SU-DHL-6 (cell line): ENCODE results near the gene ZNF581.

ENCODE experiments used
- H2AFZ ChIP-seq: fragments of 200-600 bp; sonication (generic); 2 replicates; pipeline ENCODE4 v1.6.1; 2014; ENCODE audit warnings: low read depth, mild to moderate bottlenecking, moderate library complexity, mixed read lengths, antibody characterized with exemption, low read length; ENCODE audit not compliant: severe bottlenecking
- H3F3A ChIP-seq: fragments of 200-600 bp; shearing (Covaris generic); 2 replicates; pipeline ENCODE4 v1.6.0; 2016; ENCODE audit warnings: antibody characterized with exemption, mild to moderate bottlenecking; ENCODE audit not compliant: insufficient read depth
- H3K27ac ChIP-seq: fragments of 200-600 bp; sonication (generic); 2 replicates; pipeline ENCODE4 v1.5.1; 2016; ENCODE audit warnings: low read depth, mild to moderate bottlenecking, low read length, moderate library complexity, mixed read lengths
- H3K27me3 ChIP-seq: fragments of 200-600 bp; sonication (generic), shearing (Covaris generic); 2 replicates; pipeline ENCODE4 v1.6.0; 2014; ENCODE audit warnings: mild to moderate bottlenecking, low read length
- H3K36me3 ChIP-seq: fragments of 200-600 bp; sonication (generic); 2 replicates; pipeline ENCODE4 v1.6.1; 2014; ENCODE audit warnings: mild to moderate bottlenecking, low read length, mixed read lengths
- H3K4me2 ChIP-seq: fragments of 300-600, 200-600 bp; shearing (Covaris generic), sonication (generic); 2 replicates; pipeline ENCODE4 v1.6.0; 2014; ENCODE audit warnings: low read length, low read depth, mild to moderate bottlenecking; ENCODE audit not compliant: poor library complexity, severe bottlenecking
- H3K4me3 ChIP-seq: fragments of 200-600 bp; sonication (generic); 2 replicates; pipeline ENCODE4 v1.5.1; 2014; ENCODE audit warnings: antibody characterized with exemption, low read length, mild to moderate bottlenecking, mixed read lengths; ENCODE audit not compliant: insufficient read depth, poor library complexity, severe bottlenecking
- H3K79me2 ChIP-seq: fragments of 200-600 bp; sonication (generic); 2 replicates; pipeline ENCODE4 v1.6.1; 2014; ENCODE audit warnings: mild to moderate bottlenecking, low read length, moderate library complexity; ENCODE audit not compliant: insufficient read depth
- H3K9ac ChIP-seq: fragments of 200-600 bp; sonication (generic); 2 replicates; pipeline ENCODE4 v1.7.0; 2014; ENCODE audit warnings: mild to moderate bottlenecking, low read length
- H3K9me2 ChIP-seq: fragments of 200-600 bp; sonication (generic); replicated peaks from 2 replicates; pipeline ENCODE4 v1.6.1; 2014; ENCODE audit warnings: low read length; ENCODE audit not compliant: insufficient read depth
- H3K9me3 ChIP-seq: fragments of 200-600 bp; sonication (generic); 2 replicates; pipeline ENCODE4 v1.6.1; 2014; ENCODE audit warnings: low read length, mixed read lengths; ENCODE audit not compliant: insufficient read depth
- H4K20me1 ChIP-seq: fragments of 200-600 bp; sonication (generic); 2 replicates; pipeline ENCODE4 v1.6.1; 2014; ENCODE audit warnings: low read depth, mild to moderate bottlenecking, antibody characterized with exemption, low read length, moderate library complexity, mixed read lengths
- EZH2phosphoT487 ChIP-seq: fragments of 200-600 bp; sonication (generic), shearing (Covaris generic); conservative IDR thresholded peaks from 2 replicates; pipeline ENCODE4 v1.6.1; 2018; ENCODE audit warnings: mild to moderate bottlenecking, antibody characterized with exemption, low read length, moderate library complexity, mixed read lengths
- TF ChIP-seq, protein P1 (sequence below): fragments of 200-600 bp; sonication (generic); IDR thresholded peaks from one replicate; pipeline ENCODE4 v1.5.1; 2017; ENCODE audit warnings: antibody characterized with exemption, mild to moderate bottlenecking, low read length, moderate library complexity; ENCODE audit not compliant: insufficient read depth, poor library complexity, severe bottlenecking

ZNF581 gene

DNA sequence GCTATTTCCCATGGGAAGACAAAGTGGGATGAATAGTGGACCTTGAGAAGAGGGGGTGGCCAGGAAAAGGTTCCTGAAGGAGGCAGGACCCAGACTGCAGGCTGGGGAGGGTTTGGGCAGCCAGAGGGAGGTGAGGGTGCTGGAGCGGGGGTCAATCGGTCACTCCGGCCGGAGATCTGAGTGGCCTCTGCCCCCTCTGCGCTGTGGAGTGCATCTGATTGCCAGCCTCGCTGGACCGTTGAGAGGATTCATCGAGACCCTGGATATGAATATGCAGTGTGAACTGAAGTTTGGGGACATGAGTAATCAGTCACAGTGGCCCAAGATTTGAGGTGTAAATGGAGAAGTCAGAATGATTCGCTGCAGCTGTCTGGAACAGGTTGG is 8.1 kb upstream of the ZNF581 start:
- Histone ChIP-seq H3K4me3 (peak overlapping the region; percentile 71), H3K79me2 (peaks cover 26% of the 10 kb centered on the region), H4K20me1 (no peaks in the 10 kb centered on the region), H3K9ac (peak overlapping the region; percentile 95), H3K9me2 (no peaks in the 10 kb centered on the region), H3F3A (peaks cover 11% of the 10 kb centered on the region), H3K27me3 (no peaks in the 10 kb centered on the region), H3K27ac (peak overlapping the region; percentile 38), H2AFZ (no peak overlapping the region), H3K9me3 (no peaks in the 10 kb centered on the region), H3K4me2 (peak overlapping the region; percentile 93), H3K36me3 (no peaks in the 10 kb centered on the region)
- TF ChIP-seq EZH2phosphoT487, result no peak
- TF ChIP-seq, protein P1, sequence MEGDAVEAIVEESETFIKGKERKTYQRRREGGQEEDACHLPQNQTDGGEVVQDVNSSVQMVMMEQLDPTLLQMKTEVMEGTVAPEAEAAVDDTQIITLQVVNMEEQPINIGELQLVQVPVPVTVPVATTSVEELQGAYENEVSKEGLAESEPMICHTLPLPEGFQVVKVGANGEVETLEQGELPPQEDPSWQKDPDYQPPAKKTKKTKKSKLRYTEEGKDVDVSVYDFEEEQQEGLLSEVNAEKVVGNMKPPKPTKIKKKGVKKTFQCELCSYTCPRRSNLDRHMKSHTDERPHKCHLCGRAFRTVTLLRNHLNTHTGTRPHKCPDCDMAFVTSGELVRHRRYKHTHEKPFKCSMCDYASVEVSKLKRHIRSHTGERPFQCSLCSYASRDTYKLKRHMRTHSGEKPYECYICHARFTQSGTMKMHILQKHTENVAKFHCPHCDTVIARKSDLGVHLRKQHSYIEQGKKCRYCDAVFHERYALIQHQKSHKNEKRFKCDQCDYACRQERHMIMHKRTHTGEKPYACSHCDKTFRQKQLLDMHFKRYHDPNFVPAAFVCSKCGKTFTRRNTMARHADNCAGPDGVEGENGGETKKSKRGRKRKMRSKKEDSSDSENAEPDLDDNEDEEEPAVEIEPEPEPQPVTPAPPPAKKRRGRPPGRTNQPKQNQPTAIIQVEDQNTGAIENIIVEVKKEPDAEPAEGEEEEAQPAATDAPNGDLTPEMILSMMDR, result no peak

DNA sequence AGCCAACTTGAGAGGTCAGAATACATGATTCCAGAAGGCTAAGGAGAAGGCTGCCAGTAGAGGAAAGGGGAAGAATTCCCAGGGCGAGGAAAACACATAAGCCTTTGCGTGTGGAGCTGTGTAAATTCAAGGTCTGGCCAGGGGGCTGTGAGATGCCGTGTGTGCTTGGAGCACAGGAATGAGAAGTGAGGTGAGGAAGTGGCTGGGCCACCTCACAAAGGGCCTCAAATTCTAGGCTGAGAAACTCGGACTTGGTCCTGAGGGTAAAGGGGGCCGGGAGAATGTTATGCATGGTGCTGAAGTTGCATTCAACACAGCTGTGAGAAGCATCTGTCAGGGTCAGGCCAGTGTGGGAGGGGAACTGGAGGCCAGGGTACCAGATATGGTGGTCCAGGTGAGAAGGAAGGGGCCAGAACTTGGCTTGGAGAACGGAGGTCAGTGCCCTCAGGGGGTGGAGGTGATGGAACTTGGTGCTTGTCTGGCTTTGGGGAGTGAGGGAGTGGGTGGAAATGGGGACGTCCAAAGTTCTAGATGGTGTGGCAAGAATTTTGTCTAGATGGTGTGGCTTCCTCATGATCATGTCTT is 7.5 kb upstream of the ZNF581 start:
- H3K27ac ChIP-seq, result no peak overlapping the region
- H3K9me3 ChIP-seq, result no peaks in the 10 kb centered on the region
- H3K4me3 ChIP-seq, result peak overlapping the region; percentile 71
- peaks cover 26% of the 10 kb centered on the region for H3K79me2 ChIP-seq
- H3K9ac ChIP-seq, result peak overlapping the region; percentile 95
- no peaks in the 10 kb centered on the region for H3K27me3 ChIP-seq
- H3K4me2 ChIP-seq, result peak overlapping the region; percentile 93
- H4K20me1 ChIP-seq, result no peaks in the 10 kb centered on the region
- H3K9me2 ChIP-seq, result no peaks in the 10 kb centered on the region
- peaks cover 15% of the 10 kb centered on the region for H3F3A ChIP-seq
- TF ChIP-seq, protein P1, result no peak
- TF ChIP-seq EZH2phosphoT487, result no peak
- H2AFZ ChIP-seq, result no peak overlapping the region
- H3K36me3 ChIP-seq, result no peaks in the 10 kb centered on the region

DNA sequence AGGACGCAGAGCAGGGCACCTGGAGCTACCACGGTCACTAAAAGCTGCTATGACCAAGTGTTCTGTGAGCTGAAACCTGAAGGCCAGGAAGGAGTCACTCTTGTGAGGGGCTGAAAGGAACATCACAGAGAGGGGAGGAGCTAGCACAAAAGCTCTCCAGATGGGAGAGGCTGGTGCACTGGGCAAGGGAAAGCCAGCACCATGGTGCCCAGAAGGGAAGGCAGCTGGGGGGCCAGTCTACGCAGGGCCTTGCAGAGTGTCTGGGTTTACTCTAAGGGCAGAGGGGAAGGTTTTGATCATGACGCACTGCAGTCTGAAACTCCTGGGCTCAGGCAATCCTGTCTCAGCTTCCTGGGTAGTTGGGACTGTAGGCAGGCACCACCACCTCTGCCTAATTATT is 6.7 kb upstream of the ZNF581 start:
- Histone ChIP-seq H3F3A (peaks cover 20% of the 10 kb centered on the region), H3K27me3 (no peaks in the 10 kb centered on the region), H3K9me3 (no peaks in the 10 kb centered on the region), H3K9ac (peak overlapping the region; percentile 95), H3K27ac (no peak overlapping the region), H3K79me2 (peaks cover 26% of the 10 kb centered on the region), H3K4me2 (peak overlapping the region; percentile 93), H3K36me3 (no peaks in the 10 kb centered on the region), H4K20me1 (no peaks in the 10 kb centered on the region), H2AFZ (no peak overlapping the region), H3K9me2 (no peaks in the 10 kb centered on the region), H3K4me3 (no peak overlapping the region)
- no peak for TF ChIP-seq EZH2phosphoT487
- TF ChIP-seq, protein P1, result no peak
